Testis (tissue), 2 donors: ENCODE measurements around the gene IFNL1.

Experiments used
- CTCF ChIP-seq, 3 experiments: fragments of 450-650 bp in 2 of 3; fragments of 200-600 bp in 1 of 3; sonication (generic) in 1 of 3; IDR thresholded peaks; one replicate each; pipeline ENCODE4 v1.5.1; 2016 to 2019; ENCODE audit warnings: antibody characterized with exemption in 3 of 3, mild to moderate bottlenecking in 2 of 3, moderate library complexity in 1 of 3
- POLR2A ChIP-seq: fragments of 450-650 bp; IDR thresholded peaks from one replicate; pipeline ENCODE4 v1.6.1; 2017; ENCODE audit warnings: antibody characterized with exemption, mild to moderate bottlenecking, moderate library complexity

GRCh38 chr19:39325778-39326665, 29.8 kb downstream of the IFNL1 start:
- no peak for TF ChIP-seq CTCF (IDR thresholded peaks at IDR 0.05)
- no peak for TF ChIP-seq POLR2A
